HG03469 (cell line): ENCODE results near the gene C5AR2.
"Not testable (repeated sequence)": the region's sequence is repeated elsewhere in the genome, so short reads cannot be mapped to it uniquely, and the experiment has no call there.

Experiments used
- ATAC-seq: cut with Tn5 transposase; IDR thresholded peaks from one replicate; pipeline ENCODE4 v1.9.1; 2021; ENCODE audit warnings: mild to moderate bottlenecking, moderate library complexity, moderate number of reproducible peaks; ENCODE audit not compliant: unreplicated experiment

The C5AR2 gene

GRCh38 chr19:47331931-47332547, at the start of gene C5AR2:
Gene C5AR2, plus strand, starts transcription at chr19:47332175. Its CDS starts 8,625 bp downstream, at chr19:47340800.
- no peak for ATAC-seq

GRCh38 chr19:47283405-47284059, 48.4 kb upstream of the C5AR2 start:
- ATAC-seq = no peak

- no peak for ATAC-seq
These were observed 47.6 kb upstream of the C5AR2 start for GRCh38 chr19:47284324-47284899.

GRCh38 chr19:47296036-47296435, 35.9 kb upstream of the C5AR2 start:
- ATAC-seq = no peak

- not testable (repeated sequence) for ATAC-seq
These were observed 31.1 kb upstream of the C5AR2 start for GRCh38 chr19:47300867-47301266.

- no peak for ATAC-seq
These were observed 29.7 kb upstream of the C5AR2 start for GRCh38 chr19:47302249-47302648.

GRCh38 chr19:47303966-47304365, 28.0 kb upstream of the C5AR2 start:
- no peak for ATAC-seq

GRCh38 chr19:47305309-47305751, 26.6 kb upstream of the C5AR2 start:
- ATAC-seq = no peak

- ATAC-seq = no peak
These were observed 25.7 kb upstream of the C5AR2 start for GRCh38 chr19:47306303-47306702.

GRCh38 chr19:47309038-47309437, 22.9 kb upstream of the C5AR2 start:
- ATAC-seq = no peak

- no peak for ATAC-seq
These were observed 22.4 kb upstream of the C5AR2 start, which contains the start of gene C5AR1 for GRCh38 chr19:47309608-47310007. Gene C5AR1, plus strand, starts transcription at chr19:47309861. Its CDS starts 35 bp downstream, at chr19:47309896.

- ATAC-seq = no peak
These were observed 21.7 kb upstream of the C5AR2 start for GRCh38 chr19:47310323-47310722.

- no peak for ATAC-seq
These were observed 21.2 kb upstream of the C5AR2 start for GRCh38 chr19:47310819-47311218.

- ATAC-seq = no peak
These were observed 19.5 kb upstream of the C5AR2 start for GRCh38 chr19:47312366-47313006.

GRCh38 chr19:47313754-47314295, 18.1 kb upstream of the C5AR2 start:
- ATAC-seq = no peak

- ATAC-seq = no peak
These were observed 16.7 kb upstream of the C5AR2 start for GRCh38 chr19:47315125-47315821.

GRCh38 chr19:47316513-47316912, 15.5 kb upstream of the C5AR2 start:
- no peak for ATAC-seq

GRCh38 chr19:47319923-47320871, 11.8 kb upstream of the C5AR2 start:
- ATAC-seq = no peak

GRCh38 chr19:47321630-47322029, 10.3 kb upstream of the C5AR2 start:
- no peak for ATAC-seq

GRCh38 chr19:47322058-47322457, 9.9 kb upstream of the C5AR2 start:
- ATAC-seq = no peak
